GM18502 (cell line): ENCODE results near the gene SLC44A2.
"Not testable (repeated sequence)": the region's sequence is repeated elsewhere in the genome, so short reads cannot be mapped to it uniquely, and the experiment has no call there.

Experiments used
- ATAC-seq: cut with Tn5 transposase; IDR thresholded peaks from one replicate; pipeline ENCODE4 v1.9.1; 2021; ENCODE audit warnings: mild to moderate bottlenecking; ENCODE audit not compliant: unreplicated experiment, poor library complexity

Gene SLC44A2

DNA sequence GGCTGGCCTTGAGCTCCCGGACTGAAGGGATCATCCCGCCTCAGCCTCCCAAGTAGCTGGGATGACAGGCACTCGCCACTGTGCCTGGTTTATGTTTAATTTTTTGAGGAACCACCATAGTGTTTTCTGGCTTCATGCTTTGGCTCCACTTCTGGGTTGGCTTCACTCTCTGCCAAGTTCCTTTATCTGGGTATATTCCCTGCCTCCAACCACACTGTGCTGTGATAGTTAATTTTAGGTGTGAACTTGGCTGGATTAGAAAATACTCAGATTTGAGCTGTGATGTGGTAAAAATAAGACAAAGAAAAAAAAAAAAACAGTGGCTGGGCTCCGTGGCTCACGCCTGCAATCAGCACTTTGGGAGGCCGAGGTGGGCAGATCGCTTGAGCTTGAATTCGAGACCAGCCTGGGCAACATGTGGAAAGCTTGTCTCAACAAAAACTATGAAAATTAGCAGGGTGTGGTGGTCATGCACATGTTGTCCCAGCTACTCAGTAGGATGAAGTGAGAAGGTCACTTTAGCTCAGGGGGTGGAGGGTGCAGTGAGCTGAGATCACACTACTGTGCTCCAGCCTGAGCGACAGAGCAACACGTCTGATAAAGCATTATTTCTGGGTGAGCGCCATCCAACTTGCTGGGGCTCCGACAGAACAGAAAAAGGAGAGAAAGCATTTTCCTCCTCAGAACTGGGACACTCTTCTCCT, 21.3 kb downstream of the SLC44A2 start:
- no peak for ATAC-seq

- no peak for ATAC-seq
Measured at GRCh38 chr19:10648360-10648759, 23.0 kb downstream of the SLC44A2 start.

DNA sequence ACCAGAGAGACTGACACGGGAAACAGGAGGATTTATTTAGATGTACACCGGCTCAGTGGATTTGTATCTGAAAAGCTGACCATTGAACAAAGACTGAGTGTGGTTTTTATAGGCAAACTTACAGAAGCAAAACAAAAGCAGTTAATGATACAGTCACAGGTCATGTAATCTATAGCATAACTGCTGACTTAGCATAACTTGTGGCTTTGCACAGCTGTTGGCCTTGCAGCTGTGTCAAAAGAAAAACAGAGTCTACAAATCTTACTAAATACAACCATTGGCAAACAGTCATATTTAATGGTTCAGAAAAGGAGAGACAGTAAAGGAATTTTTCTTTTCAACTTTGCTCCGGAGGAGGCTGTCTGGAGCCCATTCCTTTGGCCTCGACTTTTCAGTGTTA, 26.5 kb downstream of the SLC44A2 start:
- ATAC-seq, result no peak

DNA sequence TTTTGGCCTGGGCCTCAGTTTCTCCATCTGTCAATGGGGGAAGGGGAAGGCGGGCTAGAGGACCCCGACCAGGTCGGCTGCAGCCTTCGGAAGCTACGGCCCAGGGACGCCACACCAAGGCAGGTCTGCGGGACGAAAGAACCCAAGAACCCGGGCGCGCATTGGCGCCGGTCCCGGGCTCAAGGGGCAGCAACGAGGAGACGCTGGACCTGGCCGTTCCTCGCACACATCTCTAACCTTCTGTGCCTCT, 28.1 kb downstream of the SLC44A2 start:
- ATAC-seq, result no peak

- ATAC-seq, result peak; percentile 71
Measured at GRCh38 chr19:10653732-10654609, 28.6 kb downstream of the SLC44A2 start, which contains the start of gene ILF3. Gene ILF3 (plus strand): TSS chr19:10654346. CDS start chr19:10670606, 16,260 bp downstream.

GRCh38 chr19:10654610-10655456, 29.5 kb downstream of the SLC44A2 start:
- peak; percentile 20 for ATAC-seq

DNA sequence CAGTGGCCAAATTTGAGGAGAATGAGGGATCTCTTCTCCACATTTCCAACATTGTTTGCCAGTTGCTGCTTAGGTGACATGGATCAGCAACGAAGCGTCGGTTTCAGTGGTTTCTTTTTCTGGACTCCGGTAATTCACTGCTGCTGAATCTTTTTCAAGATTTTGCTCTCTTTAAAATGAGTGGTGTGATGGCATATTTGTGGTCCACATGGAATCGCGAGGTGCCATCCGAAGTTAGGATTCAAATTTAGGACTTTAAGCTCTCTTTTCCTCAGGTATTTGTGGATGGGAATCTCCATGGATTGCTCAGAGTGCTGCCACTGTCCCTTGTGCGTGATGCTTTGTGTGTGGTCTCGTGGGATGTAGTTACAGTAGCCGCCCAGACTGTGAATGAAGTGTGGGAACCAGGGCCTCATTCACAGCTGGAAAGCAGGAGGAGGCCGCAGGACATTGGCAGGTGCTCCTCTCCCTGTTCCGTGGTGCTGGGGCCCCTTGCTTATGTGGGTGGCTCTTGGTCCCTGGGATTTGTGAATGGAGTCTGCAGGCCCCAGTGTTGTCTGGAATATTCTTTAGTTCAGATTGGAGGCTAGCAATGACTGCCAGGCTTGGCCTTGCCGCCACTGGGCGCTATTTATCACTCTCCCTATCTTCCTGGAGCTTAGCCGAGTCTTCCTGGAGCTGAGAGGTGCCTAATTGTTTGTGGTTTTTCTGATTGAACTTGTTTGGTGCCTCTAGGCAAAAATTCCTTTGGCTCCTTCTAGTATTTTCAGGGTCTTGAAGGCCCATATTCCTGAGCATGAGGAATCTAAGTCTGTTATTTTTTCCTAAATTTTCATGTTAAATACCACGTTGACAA, 30.3 kb downstream of the SLC44A2 start:
- ATAC-seq, result no peak

- no peak for ATAC-seq
Measured at GRCh38 chr19:10660346-10660745, 35.0 kb downstream of the SLC44A2 start.

GRCh38 chr19:10661946-10662345, 36.6 kb downstream of the SLC44A2 start:
- no peak for ATAC-seq

DNA sequence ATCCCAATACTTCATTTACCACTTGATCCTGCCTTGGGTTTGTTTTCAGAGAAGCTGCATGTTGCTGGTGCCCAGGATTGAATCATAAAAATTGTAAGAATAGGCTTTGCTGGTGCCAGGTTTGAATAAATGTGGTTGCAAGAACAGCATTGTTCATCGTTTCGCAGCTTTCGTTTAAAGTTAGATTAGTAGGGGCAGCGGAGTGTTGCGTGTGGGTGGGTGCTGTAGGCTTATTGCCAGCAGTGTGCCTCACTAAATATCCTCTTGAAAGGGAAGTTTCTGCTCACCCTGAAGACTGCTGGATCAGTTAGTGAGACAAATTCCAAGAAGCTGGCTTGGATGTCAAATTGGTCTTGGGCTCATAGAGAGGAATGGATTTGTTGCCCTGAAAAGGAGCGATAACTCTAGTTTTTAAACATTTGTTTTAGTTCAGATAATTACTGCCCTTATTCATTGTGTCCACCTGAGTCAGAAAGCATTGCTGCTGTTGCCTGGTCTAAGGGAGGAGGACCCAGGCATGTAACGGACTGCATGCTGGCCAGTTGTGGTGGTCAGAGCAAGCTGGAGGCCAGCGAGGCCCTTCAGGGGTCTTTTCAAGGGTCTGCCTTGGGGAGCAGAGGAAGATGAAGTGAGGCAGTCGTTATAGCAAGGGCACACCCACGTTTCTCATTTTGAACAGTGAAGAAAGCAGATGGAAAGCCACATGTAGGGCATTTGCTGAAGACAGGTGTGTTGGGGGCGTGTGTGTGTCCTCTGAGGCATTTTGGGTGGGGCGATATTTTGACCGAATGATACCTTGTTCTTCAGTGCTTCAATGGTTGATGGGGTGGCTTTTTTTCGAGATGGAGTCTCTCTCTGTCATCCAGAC, 37.3 kb downstream of the SLC44A2 start:
- no peak for ATAC-seq

GRCh38 chr19:10663252-10663563, 37.9 kb downstream of the SLC44A2 start:
- ATAC-seq, result not testable (repeated sequence)

- ATAC-seq, result no peak
Measured at GRCh38 chr19:10667867-10668266, 42.5 kb downstream of the SLC44A2 start.

DNA sequence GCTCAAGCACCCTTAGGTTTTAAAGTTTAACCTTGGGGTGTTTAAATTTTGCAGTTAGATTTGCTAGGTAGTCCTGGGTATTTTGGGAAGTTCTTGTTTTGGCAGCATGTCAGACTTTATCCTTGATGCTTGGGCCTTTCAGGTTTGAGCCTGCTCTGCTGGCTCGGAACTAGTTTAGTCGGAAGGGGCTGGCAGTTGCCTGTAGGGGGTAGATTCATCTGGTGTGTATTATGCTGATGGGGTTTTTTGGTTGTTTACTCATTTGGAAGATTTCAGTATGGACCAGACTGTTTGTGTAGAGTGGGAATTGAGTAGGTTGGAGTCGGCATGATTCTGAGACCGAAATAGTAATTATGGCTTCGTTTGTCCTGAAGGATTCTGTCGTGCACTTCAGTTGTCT, 43.9 kb downstream of the SLC44A2 start:
- no peak for ATAC-seq

DNA sequence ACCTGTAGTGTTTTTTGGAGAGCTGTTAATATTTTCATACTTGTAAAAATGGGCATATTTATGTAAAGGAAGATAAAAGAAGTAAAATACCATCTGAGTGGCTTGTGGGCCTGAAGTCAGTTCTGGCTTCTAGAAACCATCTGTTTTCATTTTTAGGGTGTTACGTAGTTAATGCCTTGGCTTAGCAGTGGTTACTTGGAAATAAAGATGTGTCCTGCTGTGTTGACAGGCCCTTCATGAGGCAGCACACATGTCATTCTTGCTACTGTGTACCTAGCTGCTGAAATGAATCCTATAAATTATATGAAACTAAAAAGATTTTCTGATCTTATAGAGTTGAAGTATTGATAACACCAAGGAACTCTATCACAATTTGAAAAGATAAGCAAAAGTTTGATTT, 44.8 kb downstream of the SLC44A2 start:
- no peak for ATAC-seq

DNA sequence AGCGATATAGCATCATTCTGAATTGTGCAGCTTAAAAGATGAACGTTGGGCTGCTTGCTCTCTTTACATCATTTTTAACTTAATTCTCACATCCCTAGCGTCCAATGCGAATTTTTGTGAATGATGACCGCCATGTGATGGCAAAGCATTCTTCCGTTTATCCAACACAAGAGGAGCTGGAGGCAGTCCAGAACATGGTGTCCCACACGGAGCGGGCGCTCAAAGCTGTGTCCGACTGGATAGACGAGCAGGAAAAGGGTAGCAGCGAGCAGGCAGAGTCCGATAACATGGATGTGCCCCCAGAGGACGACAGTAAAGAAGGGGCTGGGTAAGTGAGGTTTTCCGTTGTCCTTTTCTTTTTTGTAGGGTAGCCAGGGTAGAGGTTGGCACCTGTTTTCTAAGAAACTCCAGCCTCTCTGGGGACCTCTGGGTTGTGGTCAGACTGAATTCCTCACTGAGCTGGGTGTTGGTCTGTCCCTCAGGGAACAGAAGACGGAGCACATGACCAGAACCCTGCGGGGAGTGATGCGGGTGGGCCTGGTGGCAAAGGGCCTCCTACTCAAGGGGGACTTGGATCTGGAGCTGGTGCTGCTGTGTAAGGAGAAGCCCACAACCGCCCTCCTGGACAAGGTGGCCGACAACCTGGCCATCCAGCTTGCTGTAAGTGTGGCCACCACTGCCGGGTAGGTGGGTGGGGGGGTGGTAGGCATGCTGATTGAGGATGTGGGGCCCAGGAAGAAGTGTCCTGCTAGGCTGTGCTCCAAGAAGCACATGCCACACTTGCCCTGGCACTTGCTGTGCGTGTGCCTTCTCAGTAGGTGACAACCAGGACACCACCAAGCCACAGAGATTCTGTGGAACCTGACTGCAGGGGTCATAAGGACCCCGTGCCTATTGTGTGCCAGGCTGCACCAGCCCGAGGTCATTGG, 45.8 kb downstream of the SLC44A2 start:
- no peak for ATAC-seq

GRCh38 chr19:10671922-10672321, 46.6 kb downstream of the SLC44A2 start:
- ATAC-seq, result not testable (repeated sequence)

DNA sequence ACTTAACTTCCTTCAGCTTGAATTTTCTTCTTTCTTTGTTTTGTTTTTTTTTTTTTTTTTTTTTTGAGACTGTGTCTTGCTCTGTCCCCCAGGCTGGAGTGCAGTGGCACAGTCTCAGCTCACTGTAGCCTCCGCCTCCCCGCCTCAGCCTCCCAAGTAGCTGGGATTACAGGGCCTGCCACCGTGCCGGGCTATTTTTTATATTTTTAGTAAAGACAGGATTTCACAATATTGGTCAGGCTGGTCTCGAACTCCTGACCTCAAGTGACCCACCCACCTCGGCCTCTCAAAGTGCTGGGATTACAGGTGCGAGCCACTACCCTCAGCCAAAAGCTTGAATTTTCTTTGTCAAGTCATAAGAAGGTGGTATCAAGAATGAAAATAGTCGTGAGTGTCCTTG, 49.9 kb downstream of the SLC44A2 start:
- ATAC-seq, result not testable (repeated sequence)

DNA sequence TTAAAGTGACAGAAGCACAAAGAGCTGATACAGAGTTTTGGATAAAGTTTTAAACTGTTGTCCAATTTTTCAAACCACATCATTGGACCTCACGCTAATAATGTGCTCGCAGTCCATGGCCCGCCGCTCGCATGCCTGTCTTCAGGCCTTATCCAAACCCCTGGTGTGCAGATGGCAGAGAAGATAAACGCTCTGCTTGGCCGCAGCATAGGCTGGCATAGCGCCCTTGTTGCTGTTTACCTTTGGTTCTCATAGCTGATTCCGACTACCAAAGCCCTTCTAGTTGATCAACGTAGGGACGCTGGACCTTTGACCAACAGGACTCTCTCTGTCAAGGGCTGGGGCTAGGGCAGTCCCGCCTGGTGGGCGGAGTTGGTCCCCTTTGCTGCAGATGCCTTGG, 52.4 kb downstream of the SLC44A2 start:
- no peak for ATAC-seq
